EH (cell line): Measurements from ENCODE around the gene C19orf73.

Source experiments
- DNase-seq: peaks from one replicate; pipeline ENCODE4 v3.0.0-alpha.2; 2015; ENCODE audit warnings: low read depth

Gene C19orf73

GRCh38 chr19:49121841-49122240, 2.9 kb upstream of the C19orf73 start:
- peak; percentile 36 for DNase-seq

DNA sequence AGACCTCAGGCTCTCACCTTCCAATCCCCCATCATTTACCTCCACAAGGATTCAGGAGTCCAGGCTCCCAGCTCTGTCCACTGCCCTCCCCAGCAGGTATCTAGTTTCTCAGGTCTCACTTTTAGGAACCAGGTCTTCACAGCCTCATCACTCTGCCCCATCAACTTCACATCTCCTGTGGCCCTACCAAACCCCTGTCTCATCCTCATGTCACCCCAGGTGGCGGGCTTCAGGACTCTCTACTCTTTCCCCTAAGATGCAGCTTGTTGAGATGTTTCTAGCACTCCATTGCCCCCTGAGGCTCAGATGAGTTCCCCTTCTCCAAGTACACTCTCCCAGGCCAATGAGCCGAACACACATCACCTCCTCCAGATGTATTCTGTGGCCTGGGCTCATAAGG, 1.9 kb upstream of the C19orf73 start:
- no peak for DNase-seq

GRCh38 chr19:49120325-49120683, 1.4 kb upstream of the C19orf73 start:
- DNase-seq = no peak

DNA sequence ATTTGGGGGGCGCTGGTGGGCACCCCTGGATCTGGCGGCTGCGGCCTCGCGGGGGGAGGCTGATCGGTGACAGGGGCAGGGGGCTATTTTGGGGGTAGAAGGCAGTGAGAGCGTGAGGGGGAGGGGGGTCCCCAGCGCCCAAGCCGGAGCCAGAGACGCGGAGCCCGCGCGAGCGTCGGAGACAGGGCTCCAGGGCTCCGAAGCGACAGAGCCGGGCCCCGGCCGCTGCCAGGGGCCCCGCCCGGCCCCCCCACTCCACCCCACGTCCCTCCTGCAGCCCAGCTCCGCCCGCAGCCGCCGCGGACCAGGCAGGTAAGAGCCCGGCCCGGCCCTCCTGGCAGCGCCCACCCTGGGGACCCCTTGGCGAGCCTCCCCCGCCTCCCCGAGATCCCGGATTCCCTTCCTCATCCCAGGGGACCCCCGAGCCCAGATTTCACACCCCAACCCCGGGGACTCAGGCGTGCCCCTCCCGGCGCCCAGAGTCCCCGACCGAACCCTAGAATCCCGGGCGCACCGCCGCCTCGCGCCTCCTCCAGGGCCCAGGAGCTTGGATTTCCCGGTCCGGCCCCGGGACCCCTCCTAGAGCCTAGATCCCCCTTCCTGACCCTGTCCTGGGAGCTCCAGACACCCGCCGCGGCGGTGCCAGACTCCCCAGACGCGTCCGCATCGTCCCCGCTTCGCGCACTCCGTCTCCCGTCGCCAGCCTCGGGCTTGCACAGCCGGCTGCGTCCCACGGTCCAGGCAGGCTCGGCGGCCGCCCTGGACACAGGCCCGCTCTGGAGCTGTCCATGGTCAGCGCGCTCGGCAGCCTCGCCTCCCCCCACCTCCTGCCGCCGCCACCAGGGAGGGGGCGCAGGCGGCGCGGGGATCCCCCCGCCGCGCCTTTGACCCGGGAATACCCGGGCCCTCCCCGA, 725 bp upstream of the C19orf73 start, which contains the start of gene PPFIA3:
PPFIA3 (plus strand) TSS at position 134 of the 914 bp plus-strand sequence. CDS start 8,330 bp downstream, outside the sequence.
- peak; percentile 76 for DNase-seq

DNA sequence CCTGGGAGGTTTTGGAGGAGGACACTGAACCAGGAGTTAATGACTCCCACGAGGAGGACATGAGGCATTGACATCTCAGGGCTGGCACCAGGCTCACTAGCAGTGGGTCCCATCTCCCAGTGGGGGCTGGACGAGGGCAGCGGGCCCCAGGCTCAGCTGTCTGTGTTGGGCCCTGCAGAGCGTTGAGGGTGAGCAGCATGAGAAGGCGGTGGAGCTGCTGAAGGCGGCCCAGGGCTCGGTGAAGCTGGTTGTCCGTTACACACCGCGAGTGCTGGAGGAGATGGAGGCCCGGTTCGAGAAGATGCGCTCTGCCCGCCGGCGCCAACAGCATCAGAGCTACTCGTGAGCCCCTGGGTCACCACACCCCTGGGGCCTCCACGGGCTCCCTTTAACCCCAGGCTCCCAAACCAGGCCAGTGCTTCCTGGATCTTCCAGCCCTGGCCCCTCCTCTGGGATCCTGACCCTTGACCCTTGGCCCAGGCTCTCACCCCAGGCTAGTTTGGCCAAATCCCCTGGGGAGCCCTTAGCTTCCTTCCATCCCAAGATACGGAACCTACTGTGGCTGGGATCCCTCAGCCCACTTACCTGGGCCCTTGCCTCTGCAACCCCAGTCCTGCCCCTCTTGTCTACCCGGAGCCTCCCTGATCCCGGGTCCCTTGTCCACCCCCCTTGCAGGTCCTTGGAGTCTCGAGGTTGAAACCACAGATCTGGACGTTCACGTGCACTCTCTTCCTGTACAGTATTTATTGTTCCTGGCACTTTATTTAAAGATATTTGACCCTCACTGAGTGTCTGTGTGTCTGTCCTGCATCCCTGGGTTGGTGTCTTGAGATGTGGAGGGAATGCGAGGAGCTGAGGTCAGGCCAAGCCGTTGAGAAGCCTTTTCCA, 1.0 kb downstream of the C19orf73 start:
- DNase-seq = no peak

- no peak for DNase-seq
Measured at GRCh38 chr19:49116544-49116943, 2.4 kb downstream of the C19orf73 start.

- DNase-seq = peak; percentile 68
Measured at GRCh38 chr19:49114630-49115363, 4.1 kb downstream of the C19orf73 start.

GRCh38 chr19:49113762-49114629, 4.9 kb downstream of the C19orf73 start, which contains the start of gene LIN7B:
LIN7B (plus strand) TSS chr19:49114370; CDS start chr19:49114405, 35 bp downstream.
- peak; percentile 76 for DNase-seq

DNA sequence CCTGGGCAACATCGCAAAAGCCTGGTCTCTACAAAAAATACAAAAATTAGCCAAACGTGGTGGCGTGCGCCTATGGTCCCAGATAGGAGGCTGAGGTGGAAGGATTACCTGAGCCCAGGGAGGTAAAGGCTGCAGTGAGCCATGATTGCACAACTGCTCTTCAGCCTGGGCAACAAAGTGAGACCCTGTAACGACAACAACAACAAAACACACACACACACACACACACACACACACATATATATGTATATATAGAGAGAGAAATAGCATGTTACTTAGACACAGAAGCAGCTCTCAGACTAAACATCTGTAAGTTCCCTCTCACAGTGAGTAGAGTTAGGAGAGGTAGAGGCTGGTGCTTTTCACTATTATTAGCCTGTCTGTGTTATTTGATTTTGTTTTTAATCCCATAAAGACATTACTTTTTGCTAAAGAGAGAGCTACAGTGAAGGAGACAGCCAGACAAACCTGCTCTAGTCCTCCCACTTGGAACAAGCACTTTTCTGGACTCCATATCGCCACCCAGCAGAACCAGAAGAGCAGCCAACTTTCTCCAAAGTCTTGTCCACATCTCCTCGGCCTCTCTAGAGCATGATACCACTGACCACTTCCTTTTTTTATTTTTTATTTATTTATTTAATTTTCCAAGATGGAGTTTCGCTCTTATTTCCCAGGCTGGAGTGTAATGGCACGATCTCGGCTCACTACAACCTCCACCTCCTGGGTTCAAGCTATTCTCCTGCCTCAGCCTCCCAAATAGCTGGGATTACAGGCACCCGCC, 7.5 kb downstream of the C19orf73 start:
- DNase-seq = no peak

DNA sequence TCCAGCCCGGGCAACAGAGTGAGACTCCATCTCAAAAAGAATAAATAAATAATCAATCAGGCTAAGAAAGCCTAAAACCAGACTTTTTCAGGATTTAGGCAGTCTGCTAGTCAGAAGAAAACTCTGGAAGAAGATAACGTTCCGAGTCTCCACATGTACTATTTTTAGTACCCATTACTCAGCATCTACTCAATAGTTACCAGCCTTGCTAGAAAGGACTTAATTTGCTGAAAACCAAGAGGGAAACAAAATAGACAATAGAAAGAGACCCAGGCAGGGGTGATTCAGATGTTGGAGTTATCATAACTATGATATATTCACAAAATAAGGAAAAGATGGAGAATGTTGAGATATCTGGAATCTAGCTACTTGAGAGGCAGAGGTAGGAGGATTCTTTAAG, 8.4 kb downstream of the C19orf73 start:
- peak; percentile 65 for DNase-seq

- DNase-seq = no peak
Measured at GRCh38 chr19:49109569-49110233, 9.2 kb downstream of the C19orf73 start.

GRCh38 chr19:49109051-49109450, 9.9 kb downstream of the C19orf73 start:
- no peak for DNase-seq

DNA sequence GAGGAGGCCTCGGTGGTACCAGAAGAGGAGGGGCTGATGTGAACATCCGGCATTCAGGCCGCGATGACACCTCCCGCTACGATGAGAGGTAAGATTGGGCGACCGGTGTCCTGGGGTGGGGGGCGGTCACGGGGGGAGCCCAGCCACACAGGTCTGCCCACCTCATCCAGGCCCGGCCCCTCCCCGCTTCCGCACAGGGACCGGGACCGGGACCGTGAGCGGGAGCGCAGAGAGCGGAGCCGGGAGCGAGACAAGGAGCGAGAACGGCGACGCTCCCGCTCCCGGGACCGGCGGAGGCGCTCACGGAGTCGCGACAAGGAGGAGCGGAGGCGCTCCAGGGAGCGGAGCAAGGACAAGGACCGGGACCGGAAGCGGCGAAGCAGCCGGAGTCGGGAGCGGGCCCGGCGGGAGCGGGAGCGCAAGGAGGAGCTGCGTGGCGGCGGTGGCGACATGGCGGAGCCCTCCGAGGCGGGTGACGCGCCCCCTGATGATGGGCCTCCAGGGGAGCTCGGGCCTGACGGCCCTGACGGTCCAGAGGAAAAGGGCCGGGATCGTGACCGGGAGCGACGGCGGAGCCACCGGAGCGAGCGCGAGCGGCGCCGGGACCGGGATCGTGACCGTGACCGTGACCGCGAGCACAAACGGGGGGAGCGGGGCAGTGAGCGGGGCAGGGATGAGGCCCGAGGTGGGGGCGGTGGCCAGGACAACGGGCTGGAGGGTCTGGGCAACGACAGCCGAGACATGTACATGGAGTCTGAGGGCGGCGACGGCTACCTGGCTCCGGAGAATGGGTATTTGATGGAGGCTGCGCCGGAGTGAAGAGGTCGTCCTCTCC, 11.1 kb downstream of the C19orf73 start:
- no peak for DNase-seq

DNA sequence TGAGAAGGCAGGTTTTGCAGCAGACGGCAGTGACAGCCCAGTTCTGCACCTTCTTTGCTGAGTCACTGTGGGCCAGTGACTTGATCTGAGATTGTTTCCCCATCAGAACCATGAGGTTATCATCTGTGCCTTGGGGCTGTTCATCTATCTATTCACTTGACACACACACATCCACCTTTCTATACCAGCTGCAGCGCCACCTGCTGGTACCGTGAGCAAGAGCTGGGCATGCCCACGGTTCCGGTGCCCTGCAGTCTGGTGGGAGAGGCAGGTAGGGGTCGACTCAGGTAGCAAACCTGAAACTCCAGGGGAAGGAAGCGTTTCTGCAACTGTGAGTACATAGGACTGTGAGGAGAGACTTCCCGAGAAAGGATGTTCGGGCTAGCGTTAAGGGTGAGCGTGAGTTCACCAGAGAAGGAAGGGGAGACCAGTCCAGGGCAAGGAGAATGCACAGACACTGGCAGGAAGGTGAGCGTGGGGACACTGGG, 12.3 kb downstream of the C19orf73 start:
- DNase-seq = peak; percentile 58

GRCh38 chr19:49104229-49104864, 14.6 kb downstream of the C19orf73 start:
- no peak for DNase-seq

GRCh38 chr19:49103331-49104085, 15.4 kb downstream of the C19orf73 start:
- no peak for DNase-seq

DNA sequence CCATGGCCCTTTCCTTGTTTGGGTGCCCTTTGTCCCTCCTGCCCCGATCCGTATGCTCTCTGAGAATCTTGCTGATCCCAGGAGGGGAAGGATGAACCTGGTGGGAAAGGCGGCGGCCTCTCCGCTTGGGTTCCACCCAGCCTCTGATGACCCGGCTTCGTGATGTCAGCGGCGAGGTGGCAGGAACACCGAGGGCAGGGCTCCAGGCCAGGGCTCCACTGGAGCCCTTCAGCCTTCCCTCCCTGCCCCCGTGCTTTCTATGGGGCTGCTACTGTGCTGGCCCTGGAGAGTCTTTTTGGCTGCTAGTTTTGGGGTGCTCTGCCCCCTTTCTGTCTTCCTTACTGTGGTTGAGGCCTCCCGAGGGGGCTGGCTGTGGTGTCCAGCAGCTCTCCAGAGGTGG, 16.6 kb downstream of the C19orf73 start:
- DNase-seq = no peak
